Measurements from ENCODE around the gene AFMID.

DNA sequence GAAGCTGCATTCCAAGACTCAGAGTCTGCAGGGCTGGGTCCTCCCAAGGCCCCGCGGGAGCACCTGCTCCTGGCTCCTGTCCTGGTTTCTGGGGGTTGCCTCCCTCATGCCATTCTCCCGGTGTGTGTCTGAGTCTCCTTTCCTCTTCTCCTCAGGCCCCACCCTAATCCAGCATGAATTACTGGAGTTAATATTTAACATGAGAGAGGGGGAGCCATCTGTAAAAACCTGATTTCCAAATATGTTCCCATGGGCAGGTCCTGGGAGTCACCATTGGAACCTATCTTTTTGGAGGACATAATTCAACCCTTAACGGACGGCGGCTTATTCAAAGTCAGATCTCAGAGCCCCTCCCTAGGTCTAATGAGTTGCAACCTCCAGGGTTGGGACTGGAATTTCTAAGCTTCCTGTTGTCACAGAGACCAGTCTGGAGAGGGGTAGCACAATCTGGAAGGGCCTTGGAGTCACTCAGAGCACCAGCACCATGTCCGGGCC is 35.6 kb upstream of the AFMID start:
- TF ChIP-seq, protein P1, sequence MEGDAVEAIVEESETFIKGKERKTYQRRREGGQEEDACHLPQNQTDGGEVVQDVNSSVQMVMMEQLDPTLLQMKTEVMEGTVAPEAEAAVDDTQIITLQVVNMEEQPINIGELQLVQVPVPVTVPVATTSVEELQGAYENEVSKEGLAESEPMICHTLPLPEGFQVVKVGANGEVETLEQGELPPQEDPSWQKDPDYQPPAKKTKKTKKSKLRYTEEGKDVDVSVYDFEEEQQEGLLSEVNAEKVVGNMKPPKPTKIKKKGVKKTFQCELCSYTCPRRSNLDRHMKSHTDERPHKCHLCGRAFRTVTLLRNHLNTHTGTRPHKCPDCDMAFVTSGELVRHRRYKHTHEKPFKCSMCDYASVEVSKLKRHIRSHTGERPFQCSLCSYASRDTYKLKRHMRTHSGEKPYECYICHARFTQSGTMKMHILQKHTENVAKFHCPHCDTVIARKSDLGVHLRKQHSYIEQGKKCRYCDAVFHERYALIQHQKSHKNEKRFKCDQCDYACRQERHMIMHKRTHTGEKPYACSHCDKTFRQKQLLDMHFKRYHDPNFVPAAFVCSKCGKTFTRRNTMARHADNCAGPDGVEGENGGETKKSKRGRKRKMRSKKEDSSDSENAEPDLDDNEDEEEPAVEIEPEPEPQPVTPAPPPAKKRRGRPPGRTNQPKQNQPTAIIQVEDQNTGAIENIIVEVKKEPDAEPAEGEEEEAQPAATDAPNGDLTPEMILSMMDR (IDR thresholded peaks at IDR 0.05), result no peak
- no peak for TF ChIP-seq EZH2 (IDR thresholded peaks at IDR 0.05; ENCODE audit: borderline replicate concordance, insufficient read depth, low read depth, low read length, poor library complexity, severe bottlenecking)
